Retinal pigment epithelial cell (primary cell): ENCODE data around the gene MMP17.

Experiments used
- DNase-seq: peaks from one replicate; pipeline ENCODE4 v3.0.0-alpha.2; 2010; ENCODE audit warnings: low read depth
- H3K4me3 ChIP-seq: 2 replicates; pipeline ENCODE4 v1.5.1; 2011; ENCODE audit warnings: mild to moderate bottlenecking, low read length, control low read depth, moderate library complexity
- CTCF ChIP-seq: conservative IDR thresholded peaks from 2 replicates; pipeline ENCODE4 v1.5.1; 2011; ENCODE audit warnings: low read depth, low read length, control low read depth, inconsistent platforms

The MMP17 gene

DNA sequence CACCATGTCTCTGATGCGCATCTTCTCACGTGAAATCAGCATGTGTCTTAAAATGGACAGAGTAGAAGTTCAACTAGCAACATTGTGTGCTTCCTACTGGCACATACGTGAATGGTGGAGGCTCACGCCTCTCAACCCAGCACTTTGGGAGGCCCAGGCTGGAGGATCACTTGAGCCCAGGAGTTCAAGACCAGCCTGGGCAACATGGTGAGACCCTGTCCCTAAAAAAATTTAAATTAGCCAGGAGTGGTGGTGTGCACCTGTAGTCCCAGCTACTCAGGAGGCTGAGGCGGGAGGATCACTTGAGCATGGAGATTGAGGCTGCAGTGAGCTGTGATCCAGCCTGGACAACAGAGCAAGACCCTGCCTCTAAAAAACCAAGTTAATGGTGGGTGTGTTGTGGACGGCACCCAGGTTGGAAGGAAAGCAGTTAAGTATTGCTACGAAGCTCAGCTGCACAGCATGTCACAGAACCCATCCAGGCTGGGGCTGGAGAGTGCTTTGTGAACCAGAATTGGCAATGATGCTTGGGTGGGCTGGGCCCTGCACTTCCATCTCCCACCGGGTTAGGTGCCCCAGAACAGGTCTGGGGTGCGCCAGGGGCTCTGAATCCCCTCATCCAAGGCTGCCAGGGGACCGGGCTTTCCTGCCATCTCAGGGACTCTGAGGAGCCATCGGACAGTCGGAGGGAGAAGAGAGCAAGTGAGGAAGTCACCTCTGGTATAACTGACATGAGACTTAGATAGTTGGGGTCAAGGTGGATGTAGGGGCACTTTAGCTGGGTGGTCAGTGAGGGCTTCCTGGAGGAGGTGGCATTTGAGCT is 33.3 kb downstream of the MMP17 start:
- DNase-seq: no peak
- TF ChIP-seq CTCF: no peak
- H3K4me3 ChIP-seq: no peak overlapping the region

DNA sequence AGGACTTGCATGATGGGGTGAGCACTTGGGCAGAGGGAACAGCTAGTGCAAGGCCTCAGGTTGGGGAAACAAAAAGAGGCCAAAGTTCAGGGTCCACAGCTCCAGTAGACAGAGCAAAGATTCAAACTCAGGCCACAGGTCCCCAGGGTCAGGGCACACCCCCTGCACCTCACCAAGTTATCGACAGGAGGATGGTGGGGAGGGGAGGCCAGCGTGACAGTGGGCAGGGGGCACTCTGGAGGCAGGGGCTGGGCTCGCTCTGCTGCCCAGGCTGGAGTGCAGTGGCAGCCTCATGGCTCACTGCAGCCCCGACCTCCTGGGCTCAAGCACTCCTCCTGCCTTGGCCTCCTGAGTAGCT is 33.9 kb downstream of the MMP17 start:
- TF ChIP-seq CTCF: no peak
- H3K4me3 ChIP-seq: no peak overlapping the region

DNA sequence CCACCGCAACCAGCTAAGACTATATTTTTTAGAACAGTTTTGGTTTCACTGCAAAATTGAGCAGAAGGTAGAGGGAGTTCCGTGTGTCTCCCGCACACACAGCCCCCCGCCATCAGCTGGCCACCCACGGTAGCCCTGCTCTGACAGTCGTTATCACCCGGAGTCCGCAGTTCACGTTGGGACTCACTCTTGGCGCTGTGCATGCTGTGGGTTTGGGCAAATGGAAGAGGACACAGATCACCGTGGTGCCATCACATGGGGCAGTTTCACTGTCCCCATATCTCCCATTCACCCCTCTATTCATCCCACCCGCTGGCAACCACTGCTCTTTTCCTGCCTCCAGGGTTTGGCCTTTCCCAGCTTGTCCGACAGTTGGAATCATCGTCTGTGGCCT is 34.4 kb downstream of the MMP17 start:
- no peak for TF ChIP-seq CTCF
- DNase-seq: no peak
- no peak overlapping the region for H3K4me3 ChIP-seq

More for the DNA sequence above, 33.9 kb downstream of the MMP17 start:
- DNase-seq: no peak

GRCh38 chr12:131862994-131863710 is 35.0 kb downstream of the MMP17 start:
- DNase-seq: no peak
- no peak overlapping the region for H3K4me3 ChIP-seq
- TF ChIP-seq CTCF: no peak

GRCh38 chr12:131863711-131864396 is 35.7 kb downstream of the MMP17 start:
- TF ChIP-seq CTCF: no peak
- H3K4me3 ChIP-seq: no peak overlapping the region
- DNase-seq: no peak

DNA sequence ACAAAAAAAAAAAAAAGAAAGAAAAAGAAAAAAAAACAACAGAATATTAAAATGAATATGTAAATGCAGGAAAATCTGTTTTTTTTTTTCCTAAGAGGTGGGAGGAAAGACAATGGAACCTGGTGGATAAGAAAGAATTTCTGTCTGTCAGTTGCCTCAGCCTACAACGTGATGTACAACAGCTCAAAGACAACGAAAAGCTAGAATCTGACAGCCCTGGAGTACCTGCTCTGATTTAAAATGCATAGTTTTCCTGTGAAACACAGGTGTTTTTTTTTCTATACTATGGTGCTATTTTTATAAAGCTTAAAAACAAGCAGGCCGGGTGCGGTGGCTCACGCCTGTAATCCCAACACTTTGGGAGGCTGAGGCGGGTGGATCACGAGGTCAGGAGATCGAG is 36.3 kb downstream of the MMP17 start:
- H3K4me3 ChIP-seq: no peak overlapping the region
- TF ChIP-seq CTCF: no peak
- DNase-seq: no peak
